Measurements from ENCODE around the gene PLCB2. TPM values are rescaled to one million over a fixed set of nuclear protein-coding genes. Genes with fewer than 3 reads are reported as not detected.

PLCB2 gene
- total RNA-seq, 3 donors from 2014 or later: 9.9 to 21.8 (median 17.4) TPM

Other genes starting within 250 kb of the PLCB2 start
- gene BMF, start 199.1 kb downstream of the PLCB2 start, total RNA-seq: 10 to 100 TPM; 12.6 to 32.1 (median 28.7) TPM
- gene BUB1B, start 146.9 kb downstream of the PLCB2 start, total RNA-seq: 10 to 100 TPM in 1 of 3 donors, 1 to 10 TPM in 2; 5.0 to 13.6 (median 5.1) TPM
- 1 to 10 TPM in 2 of 3 donors, under 1 TPM in 1; 0.98 to 3.1 (median 2.7) TPM for gene PAK6, start 68.9 kb downstream of the PLCB2 start, total RNA-seq
- gene ANKRD63, start 24.9 kb downstream of the PLCB2 start, total RNA-seq: under 1 TPM in 1 of 3 donors, not detected in 2; 0.25 TPM
- 100 to 1,000 TPM in 1 of 3 donors, 10 to 100 TPM in 2; 15.6 to 120 (median 21.1) TPM for gene INAFM2, start 15.8 kb upstream of the PLCB2 start, total RNA-seq
- 100 to 1,000 TPM in 1 of 3 donors, 10 to 100 TPM in 2; 34.9 to 204 (median 37.2) TPM for gene CCDC9B, start 33.0 kb upstream of the PLCB2 start, total RNA-seq
- gene PHGR1, start 43.1 kb upstream of the PLCB2 start, total RNA-seq: 1,000 to 10,000 TPM in 2 of 3 donors, 100 to 1,000 TPM in 1; 932 to 1,439 (median 1,228) TPM
- 10 to 100 TPM in 2 of 3 donors, 1 to 10 TPM in 1; 5.1 to 23.4 (median 16.1) TPM for gene DISP2, start 50.3 kb upstream of the PLCB2 start, total RNA-seq
- gene KNSTRN, start 74.8 kb upstream of the PLCB2 start, total RNA-seq: 10 to 100 TPM in 2 of 3 donors, 1 to 10 TPM in 1; 9.4 to 16.4 (median 10.5) TPM
- 10 to 100 TPM; 65.8 to 88.3 (median 74.8) TPM for gene IVD, start 97.9 kb upstream of the PLCB2 start, total RNA-seq
- 10 to 100 TPM; 26.9 to 32.2 (median 31.1) TPM for gene BAHD1, start 133.0 kb upstream of the PLCB2 start, total RNA-seq
- gene CHST14, start 163.0 kb upstream of the PLCB2 start, total RNA-seq: 10 to 100 TPM in 1 of 3 donors, 1 to 10 TPM in 2; 3.5 to 10.5 (median 4.8) TPM

Data from mucosa of descending colon (tissue), 3 donors.